Muscle layer of colon (tissue), 2 donors: ENCODE data around the gene ZNF366.

Experiments used
- H3K27ac ChIP-seq: one replicate; pipeline ENCODE4 v1.7.0; 2013; ENCODE audit warnings: low read depth, mild to moderate bottlenecking, low read length, moderate library complexity
- H3K27me3 ChIP-seq, 2 donors: one replicate each; pipeline ENCODE4 v1.7.0; 2013; ENCODE audit warnings: low read length in 2 of 2, mild to moderate bottlenecking in 2 of 2; ENCODE audit not compliant: insufficient read depth in 2 of 2, control insufficient read depth in 1 of 2
- H3K36me3 ChIP-seq: one replicate; pipeline ENCODE4 v1.7.0; 2013; ENCODE audit warnings: mild to moderate bottlenecking, low read length; ENCODE audit not compliant: insufficient read depth
- H3K4me1 ChIP-seq: one replicate; pipeline ENCODE4 v1.7.0; 2013; ENCODE audit warnings: mild to moderate bottlenecking, low read length; ENCODE audit not compliant: insufficient read depth
- H3K4me3 ChIP-seq, 2 donors: one replicate each; pipeline ENCODE4 v1.7.0; 2013; ENCODE audit warnings: low read length in 2 of 2, low read depth in 1 of 2, mild to moderate bottlenecking in 1 of 2, moderate library complexity in 1 of 2
- H3K9ac ChIP-seq: one replicate; pipeline ENCODE4 v1.7.0; 2013; ENCODE audit warnings: low read length
- H3K9me3 ChIP-seq: one replicate; pipeline ENCODE4 v1.7.0; 2013; ENCODE audit warnings: mild to moderate bottlenecking, low read length
- donor health status: abdominal sarcoma.
- donor health status: Adenocarcinoma of cecum.

ZNF366 gene

GRCh38 chr5:72448368-72448767, 58.8 kb downstream of the ZNF366 start:
- Histone ChIP-seq H3K9ac (no peak overlapping the region), H3K27ac (no peak overlapping the region), H3K9me3 (no peaks in the 10 kb centered on the region), H3K27me3 (no peaks in the 10 kb centered on the region), H3K4me3 (no peak overlapping the region), H3K36me3 (no peaks in the 10 kb centered on the region), H3K4me1 (peaks cover 30% of the 10 kb centered on the region)

DNA sequence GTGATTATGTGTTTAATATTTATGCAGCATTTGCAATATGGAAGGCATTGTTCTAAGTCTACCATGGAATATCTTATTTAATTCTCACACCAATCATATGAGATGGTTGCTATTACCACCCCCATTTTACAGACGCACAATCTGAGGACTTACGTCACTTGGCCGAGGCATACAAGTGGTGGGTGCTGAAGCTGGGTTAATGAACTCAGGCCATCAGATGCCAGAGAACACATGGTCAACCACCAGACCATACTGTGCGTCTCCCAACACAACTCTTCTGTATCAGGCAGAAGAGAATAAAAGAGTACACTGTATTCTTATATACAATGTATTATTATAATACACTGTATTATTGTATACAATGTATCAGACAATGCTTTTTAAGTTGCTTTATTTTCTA, 59.5 kb downstream of the ZNF366 start:
- Histone ChIP-seq H3K9me3 (no peaks in the 10 kb centered on the region), H3K9ac (no peak overlapping the region), H3K27me3 (no peaks in the 10 kb centered on the region), H3K36me3 (no peaks in the 10 kb centered on the region), H3K27ac (no peak overlapping the region), H3K4me1 (peaks cover 24% of the 10 kb centered on the region), H3K4me3 (no peak overlapping the region)

DNA sequence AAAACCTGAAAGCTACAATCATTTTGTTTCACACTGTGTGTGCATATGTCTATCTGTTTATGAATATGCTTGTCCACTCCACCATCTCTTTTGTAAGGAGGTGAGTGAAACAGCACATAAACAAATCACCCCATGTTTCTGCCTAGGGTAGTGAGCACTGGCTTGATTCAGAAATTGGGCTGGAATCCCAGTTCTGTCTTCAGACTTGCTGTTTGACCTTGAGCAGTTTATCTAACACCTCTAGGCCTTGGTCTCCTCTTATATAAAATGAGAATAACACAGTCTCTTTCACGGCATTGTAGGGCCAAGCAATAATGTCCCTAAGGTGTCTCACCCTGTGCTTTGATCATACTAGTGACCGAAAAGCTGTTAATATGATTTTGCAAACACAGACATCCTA, 61.2 kb downstream of the ZNF366 start:
- Histone ChIP-seq H3K4me1 (peaks cover 21% of the 10 kb centered on the region), H3K27ac (peak overlapping the region; percentile 1), H3K9me3 (no peaks in the 10 kb centered on the region), H3K27me3 (no peaks in the 10 kb centered on the region), H3K4me3 (no peak overlapping the region), H3K36me3 (no peaks in the 10 kb centered on the region), H3K9ac (no peak overlapping the region)

DNA sequence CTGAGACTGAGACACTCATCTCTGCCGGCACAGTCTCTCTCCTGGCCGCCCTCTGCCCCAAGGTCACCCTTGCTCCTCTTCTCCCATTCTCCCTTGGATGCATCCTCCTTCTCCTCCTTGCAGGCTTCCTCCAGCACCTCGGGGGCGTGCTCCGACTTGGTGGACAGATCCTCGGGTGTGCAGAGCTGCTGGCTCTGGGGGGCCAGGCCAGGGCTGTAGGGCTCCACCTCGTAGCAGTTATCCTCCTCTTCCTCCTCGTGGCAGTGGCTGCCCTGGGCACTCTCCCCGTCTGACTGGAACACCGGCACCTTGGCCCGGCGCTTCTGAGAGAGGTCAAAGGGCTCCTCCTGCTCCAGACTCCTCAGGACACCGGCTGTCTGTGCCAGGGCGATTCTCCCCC, 63.3 kb downstream of the ZNF366 start:
- H3K27me3 ChIP-seq, result no peaks in the 10 kb centered on the region
- H3K4me1 ChIP-seq, result peaks cover 38% of the 10 kb centered on the region
- no peaks in the 10 kb centered on the region for H3K9me3 ChIP-seq
- no peak overlapping the region for H3K27ac ChIP-seq
- no peak overlapping the region for H3K9ac ChIP-seq
- no peak overlapping the region for H3K4me3 ChIP-seq
- no peaks in the 10 kb centered on the region for H3K36me3 ChIP-seq

DNA sequence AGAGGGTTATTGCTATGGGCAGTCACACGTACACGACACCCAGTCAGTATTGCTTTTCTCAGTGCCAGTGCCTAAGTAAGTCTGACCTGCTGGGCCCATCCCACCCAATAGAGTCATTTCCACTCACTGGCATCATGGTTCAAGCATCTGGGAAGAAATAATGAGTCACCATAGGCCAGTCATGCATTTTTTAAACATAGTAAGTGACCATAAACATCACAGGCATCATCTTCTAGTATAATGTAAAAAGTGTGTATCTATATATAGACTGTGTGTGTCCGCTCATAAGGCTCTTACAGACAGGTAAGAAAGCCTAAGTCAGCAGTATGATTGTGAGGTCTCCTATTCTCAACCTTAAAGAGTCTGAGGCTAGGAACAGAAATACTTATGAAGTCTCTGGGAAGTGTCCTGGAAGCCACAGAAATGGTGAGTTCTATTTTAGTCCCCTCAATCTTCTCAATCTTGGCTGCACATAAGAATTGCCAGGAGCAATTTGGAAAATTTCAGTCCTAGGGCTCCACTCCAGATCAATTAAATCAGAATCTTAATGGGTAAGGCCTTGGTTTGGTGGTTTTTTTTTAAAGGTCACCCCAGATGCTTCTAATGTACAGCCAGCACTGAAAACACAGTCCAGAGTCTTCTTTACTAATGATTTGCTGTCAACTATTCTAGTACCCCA, 65.2 kb downstream of the ZNF366 start:
- H3K36me3 ChIP-seq, result no peaks in the 10 kb centered on the region
- H3K9ac ChIP-seq, result no peak overlapping the region
- no peaks in the 10 kb centered on the region for H3K27me3 ChIP-seq
- no peak overlapping the region for H3K27ac ChIP-seq
- H3K9me3 ChIP-seq, result no peaks in the 10 kb centered on the region
- peaks cover 38% of the 10 kb centered on the region for H3K4me1 ChIP-seq
- no peak overlapping the region for H3K4me3 ChIP-seq

DNA sequence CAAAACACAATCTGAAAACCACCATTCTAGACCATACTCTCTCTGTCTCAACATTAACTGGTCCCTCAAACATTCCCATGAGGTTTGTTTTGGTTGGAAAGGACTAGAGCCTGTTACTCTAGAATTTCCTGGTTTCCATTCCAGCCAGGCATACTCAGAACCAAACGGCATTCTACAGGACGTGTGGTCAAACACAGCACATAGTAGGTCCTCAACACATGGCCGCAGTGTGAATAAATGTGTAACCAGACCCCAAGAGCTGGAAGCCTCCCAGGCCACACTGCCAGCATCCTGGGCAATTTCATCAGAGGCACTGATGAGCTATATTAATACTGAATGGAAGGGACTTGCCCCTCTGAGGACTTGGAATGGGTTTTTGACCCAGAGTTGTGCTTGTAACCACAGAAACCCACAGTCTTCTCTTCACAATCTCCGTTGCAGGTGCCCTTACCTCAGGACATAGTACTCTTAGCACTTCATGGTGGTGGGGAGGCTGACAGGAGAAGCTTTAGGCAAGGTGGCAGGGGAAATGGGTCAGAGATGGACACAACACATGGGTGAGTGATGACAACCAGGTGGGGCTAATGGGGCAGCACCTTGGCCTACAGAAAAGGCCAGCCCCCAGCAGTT, 66.0 kb downstream of the ZNF366 start:
- H3K27ac ChIP-seq, result no peak overlapping the region
- peaks cover 35% of the 10 kb centered on the region for H3K4me1 ChIP-seq

GRCh38 chr5:72440207-72440638, 67.0 kb downstream of the ZNF366 start:
- Histone ChIP-seq H3K36me3 (no peaks in the 10 kb centered on the region), H3K4me1 (peaks cover 36% of the 10 kb centered on the region), H3K4me3 (no peak overlapping the region), H3K9me3 (no peaks in the 10 kb centered on the region), H3K9ac (no peak overlapping the region), H3K27ac (no peak overlapping the region), H3K27me3 (no peaks in the 10 kb centered on the region)

More for the DNA sequence above, 66.0 kb downstream of the ZNF366 start:
- Histone ChIP-seq H3K4me3 (no peak overlapping the region), H3K9me3 (no peaks in the 10 kb centered on the region), H3K9ac (no peak overlapping the region), H3K36me3 (no peaks in the 10 kb centered on the region), H3K27me3 (no peaks in the 10 kb centered on the region)

DNA sequence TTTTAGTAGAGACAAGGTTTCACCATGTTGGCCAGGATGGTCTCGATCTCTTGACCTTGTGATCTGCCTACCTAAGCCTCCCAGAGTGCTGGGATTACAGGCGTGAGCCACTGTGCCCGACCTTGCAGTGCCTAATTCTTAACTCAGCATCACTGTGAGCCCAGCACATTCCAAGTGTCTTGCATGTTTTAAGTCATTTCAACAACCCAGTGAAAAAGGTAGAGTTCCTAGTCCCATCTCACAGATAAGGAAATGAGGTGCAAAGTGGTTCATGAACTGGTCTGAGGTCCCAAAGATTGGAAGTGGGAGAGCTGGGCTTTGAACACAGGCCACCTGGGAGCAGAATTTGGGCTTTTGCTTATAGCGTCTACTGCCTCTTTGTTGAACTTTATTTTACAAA, 68.0 kb downstream of the ZNF366 start:
- Histone ChIP-seq H3K27ac (peak overlapping the region; percentile 19), H3K4me3 (no peak overlapping the region), H3K4me1 (peaks cover 41% of the 10 kb centered on the region), H3K27me3 (no peaks in the 10 kb centered on the region), H3K36me3 (no peaks in the 10 kb centered on the region), H3K9ac (no peak overlapping the region), H3K9me3 (no peaks in the 10 kb centered on the region)

- no peak overlapping the region for H3K9ac ChIP-seq
- H3K36me3 ChIP-seq, result no peaks in the 10 kb centered on the region
- H3K4me3 ChIP-seq, result no peak overlapping the region
- peaks cover 49% of the 10 kb centered on the region for H3K4me1 ChIP-seq
- H3K9me3 ChIP-seq, result no peaks in the 10 kb centered on the region
- H3K27ac ChIP-seq, result no peak overlapping the region
- H3K27me3 ChIP-seq, result no peaks in the 10 kb centered on the region
Measured at GRCh38 chr5:72438141-72438540, 69.1 kb downstream of the ZNF366 start.

DNA sequence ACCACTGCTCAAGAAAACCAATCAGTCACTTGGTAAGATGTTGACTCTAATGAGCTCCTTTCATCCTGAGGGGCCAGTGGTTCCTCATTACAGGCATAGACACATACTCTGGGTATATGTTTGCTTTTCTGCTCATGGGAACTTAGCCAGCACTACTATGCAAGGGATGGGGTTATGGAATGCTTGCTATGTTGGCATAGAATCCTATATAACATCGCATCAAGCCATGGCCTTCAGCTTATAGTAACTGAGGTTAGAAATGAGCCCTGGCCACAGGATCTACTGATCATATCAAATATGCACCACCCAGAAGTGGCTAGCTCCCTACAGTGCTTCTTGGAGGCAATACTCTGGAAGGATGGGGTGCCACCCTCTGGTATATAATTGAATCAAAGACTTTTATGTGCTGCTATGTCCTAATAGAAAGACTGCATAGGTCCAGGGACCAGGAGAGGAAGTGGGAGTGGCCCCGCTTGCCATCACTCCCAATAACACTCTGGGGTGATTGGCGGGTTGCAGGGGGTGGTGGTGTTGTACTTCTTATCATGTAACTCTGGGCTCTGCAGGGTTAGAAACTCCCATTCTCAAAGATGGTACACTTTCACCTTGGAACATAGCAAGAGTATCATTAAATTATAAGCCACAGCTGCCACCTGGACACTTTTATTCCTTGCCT, 70.3 kb downstream of the ZNF366 start:
- H3K4me3 ChIP-seq, result no peak overlapping the region

DNA sequence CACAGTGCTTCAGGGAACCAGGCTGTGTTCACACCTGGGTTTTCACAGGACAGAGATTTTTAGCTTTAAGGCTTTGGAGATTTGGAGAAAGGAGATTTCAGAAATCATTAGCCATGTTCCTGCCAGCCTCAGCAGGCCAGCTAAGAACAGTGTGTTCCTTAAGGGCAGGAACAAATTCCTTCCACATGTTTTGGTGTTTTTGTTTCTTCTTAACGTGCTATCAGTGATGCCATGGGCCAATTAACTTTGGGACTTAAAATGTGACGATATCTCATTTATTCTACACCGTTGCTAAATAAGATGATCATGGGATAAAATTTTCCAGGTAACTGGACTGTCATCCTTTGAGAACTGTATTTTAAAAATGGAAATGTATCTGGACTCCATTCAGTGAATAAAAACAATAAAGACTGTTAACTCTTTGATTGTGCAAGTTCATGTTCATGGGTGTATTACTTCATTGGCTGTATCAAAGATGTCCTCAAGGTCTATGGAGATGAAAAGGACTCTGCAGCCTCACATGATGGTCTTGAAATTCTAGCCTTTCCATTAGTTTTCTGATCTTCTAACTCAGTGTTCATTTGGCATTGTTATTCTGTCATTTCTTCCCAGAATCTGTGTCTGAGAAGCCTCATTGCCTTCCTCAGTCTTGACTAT, 72.3 kb downstream of the ZNF366 start:
- no peaks in the 10 kb centered on the region for H3K9me3 ChIP-seq
- no peaks in the 10 kb centered on the region for H3K36me3 ChIP-seq
- peaks cover 25% of the 10 kb centered on the region for H3K4me1 ChIP-seq
- H3K9ac ChIP-seq, result no peak overlapping the region
- H3K27me3 ChIP-seq, result no peaks in the 10 kb centered on the region
- no peak overlapping the region for H3K27ac ChIP-seq
- H3K4me3 ChIP-seq, result no peak overlapping the region

More for the DNA sequence above, 70.3 kb downstream of the ZNF366 start:
- Histone ChIP-seq H3K4me1 (peaks cover 45% of the 10 kb centered on the region), H3K27ac (no peak overlapping the region), H3K36me3 (no peaks in the 10 kb centered on the region), H3K9me3 (no peaks in the 10 kb centered on the region), H3K9ac (no peak overlapping the region), H3K27me3 (no peaks in the 10 kb centered on the region)
